T-helper 1 cell treated with Interleukin-12 subunit alpha and Interleukin-12 subunit beta and Interleukin-4 antibody, amounts not matched to agents 30 ng/mL and 1 ng/mL, for 36 hours (primary cell): ENCODE data around the gene POM121C. TPM values are rescaled to one million over a fixed set of nuclear protein-coding genes. Genes with fewer than 3 reads are reported as not detected.
"Not testable (repeated sequence)": the region's sequence is repeated elsewhere in the genome, so short reads cannot be mapped to it uniquely, and the experiment has no call there.

Experiments used
- intact Hi-C: fragments of 100-400 bp; cut with micrococcal nuclease; formaldehyde crosslinking; loops from one replicate; pipeline ENCODE4 v1.15.1; 2024
- total RNA-seq: library from RNA; stranded (reverse); gene quantifications from 2 replicates; pipeline ENCODE4 v1.2.3, GENCODE V29; 2022

The POM121C gene
- total RNA-seq, 1 donor from 2014 or later, result 79.5 TPM

GRCh38 chr7:75439000-75439399, 47.1 kb downstream of the POM121C start:
- intact Hi-C loops, result not testable (repeated sequence)

- intact Hi-C loops, result not testable (repeated sequence)
Observed at GRCh38 chr7:75423481-75423880, 62.6 kb downstream of the POM121C start.

GRCh38 chr7:75421798-75422710, 64.0 kb downstream of the POM121C start:
- intact Hi-C loops, result not testable (repeated sequence)

DNA sequence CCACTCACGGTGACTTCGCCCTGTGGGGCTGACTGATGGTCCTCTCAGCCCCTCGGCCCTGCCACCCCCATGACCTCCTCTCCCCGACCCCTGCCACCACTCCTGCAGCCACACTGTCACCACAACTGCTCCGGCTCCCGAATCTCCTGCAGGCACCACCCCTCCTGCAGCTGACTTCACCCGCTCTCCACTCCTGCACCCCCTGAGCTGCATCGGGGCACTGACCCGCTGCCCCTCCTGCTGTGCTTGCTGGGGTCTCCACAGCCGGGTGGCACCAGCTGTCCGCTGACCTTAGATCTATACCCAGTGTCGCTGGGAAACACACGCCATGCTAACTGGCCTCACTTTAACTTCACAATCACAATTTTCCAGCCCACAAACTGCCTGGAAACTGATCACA, 65.9 kb downstream of the POM121C start:
- intact Hi-C loops, result not testable (repeated sequence)

GRCh38 chr7:75419693-75420092, 66.4 kb downstream of the POM121C start:
- intact Hi-C loops, result not testable (repeated sequence)

DNA sequence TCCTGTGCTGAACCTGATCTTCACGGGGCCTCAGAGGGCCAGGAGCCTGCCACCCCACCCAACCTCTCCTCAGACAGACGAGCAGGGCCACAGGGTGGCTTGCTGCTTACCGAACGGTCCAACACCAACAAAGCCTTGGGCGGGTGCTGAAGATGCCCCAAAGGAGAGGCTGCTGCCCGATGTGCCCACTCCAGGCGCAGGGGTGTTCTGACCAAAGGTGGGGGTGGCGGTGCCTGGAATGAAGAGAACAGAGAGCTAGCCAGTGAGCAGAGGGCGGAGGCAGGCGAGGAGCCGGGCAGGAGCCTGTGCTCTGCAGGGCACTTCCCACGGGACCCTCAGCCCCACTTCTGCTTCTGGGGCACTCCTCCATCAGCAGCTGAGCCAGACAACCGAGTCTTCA, 66.9 kb downstream of the POM121C start:
- intact Hi-C loops, result not testable (repeated sequence)

GRCh38 chr7:75418292-75418858, 67.7 kb downstream of the POM121C start:
- intact Hi-C loops, result not testable (repeated sequence)

GRCh38 chr7:75416787-75417186, 69.3 kb downstream of the POM121C start:
- intact Hi-C loops, result not testable (repeated sequence)

- intact Hi-C loops, result not testable (repeated sequence)
Observed at GRCh38 chr7:75415829-75416373, 70.2 kb downstream of the POM121C start.

- intact Hi-C loops, result not testable (repeated sequence)
Observed at GRCh38 chr7:75415428-75415817, 70.7 kb downstream of the POM121C start.

DNA sequence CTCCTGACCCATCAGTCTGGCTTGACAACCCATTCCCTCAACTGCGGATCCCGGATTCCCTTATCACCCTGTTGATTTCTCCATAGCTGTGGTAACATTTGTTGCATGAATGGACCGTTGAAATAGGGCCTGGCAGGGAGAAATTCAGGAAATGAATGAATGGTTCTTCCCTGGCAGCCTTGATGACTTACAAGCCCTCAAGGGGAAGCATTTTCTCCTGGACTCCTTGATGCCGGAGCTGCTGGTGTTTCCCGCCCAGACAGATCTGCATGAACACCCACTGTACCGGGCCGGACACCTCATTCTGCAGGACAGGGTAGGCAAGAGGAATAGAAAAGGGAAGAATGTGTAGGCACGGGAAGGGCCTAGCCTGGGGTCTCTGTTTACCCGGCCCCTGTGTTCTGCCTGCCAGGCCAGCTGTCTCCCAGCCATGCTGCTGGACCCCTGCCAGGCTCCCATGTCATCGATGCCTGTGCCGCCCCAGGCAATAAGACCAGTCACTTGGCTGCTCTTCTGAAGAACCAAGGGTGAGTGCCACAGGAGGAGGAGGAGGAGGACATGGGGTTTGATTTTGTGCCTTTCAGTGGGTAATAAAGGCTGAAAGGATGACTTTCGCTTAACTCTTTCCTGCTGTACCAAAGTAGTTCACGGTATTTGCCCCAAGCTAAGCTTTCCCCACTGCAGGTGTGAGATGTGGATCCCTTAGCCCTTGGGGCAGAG, 71.2 kb downstream of the POM121C start:
- intact Hi-C loops, result not testable (repeated sequence)

DNA sequence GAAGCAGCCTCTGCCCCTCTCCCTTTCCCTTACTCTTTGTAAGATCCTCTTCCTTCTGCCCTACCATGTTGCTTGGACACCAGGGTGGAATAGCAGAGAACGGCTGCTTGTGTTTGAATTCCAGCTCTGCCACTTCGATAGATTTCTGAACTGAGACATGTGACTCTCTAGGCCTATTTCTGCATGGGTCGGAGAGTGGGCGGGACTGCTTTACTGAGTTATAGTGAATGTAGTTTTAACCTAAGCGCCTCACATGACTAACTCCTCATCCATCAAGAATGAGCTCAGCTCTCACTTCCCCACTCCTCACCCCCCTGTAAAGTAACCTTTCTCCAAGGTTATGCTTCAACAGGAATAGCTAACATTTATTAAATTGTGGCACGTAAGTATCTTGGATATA, 71.9 kb downstream of the POM121C start:
- intact Hi-C loops, result not testable (repeated sequence)

DNA sequence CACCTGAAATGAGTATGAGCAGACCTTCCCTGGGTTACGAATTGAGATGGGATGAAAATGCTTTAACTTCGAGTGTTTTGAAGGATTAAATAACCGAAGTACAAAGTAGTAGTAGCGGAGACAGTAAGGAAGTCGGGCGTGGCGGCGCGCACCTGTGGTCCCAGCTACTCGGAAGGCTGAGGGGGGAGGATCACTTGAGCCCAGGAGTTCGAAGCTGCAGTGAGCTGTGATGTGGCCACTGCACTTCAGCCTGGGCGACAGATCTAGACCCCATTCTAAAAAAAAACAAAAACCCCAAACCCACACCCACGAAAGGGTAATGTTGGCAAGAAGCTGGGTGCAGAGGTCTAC, 75.3 kb downstream of the POM121C start:
- intact Hi-C loops, result not testable (repeated sequence)

DNA sequence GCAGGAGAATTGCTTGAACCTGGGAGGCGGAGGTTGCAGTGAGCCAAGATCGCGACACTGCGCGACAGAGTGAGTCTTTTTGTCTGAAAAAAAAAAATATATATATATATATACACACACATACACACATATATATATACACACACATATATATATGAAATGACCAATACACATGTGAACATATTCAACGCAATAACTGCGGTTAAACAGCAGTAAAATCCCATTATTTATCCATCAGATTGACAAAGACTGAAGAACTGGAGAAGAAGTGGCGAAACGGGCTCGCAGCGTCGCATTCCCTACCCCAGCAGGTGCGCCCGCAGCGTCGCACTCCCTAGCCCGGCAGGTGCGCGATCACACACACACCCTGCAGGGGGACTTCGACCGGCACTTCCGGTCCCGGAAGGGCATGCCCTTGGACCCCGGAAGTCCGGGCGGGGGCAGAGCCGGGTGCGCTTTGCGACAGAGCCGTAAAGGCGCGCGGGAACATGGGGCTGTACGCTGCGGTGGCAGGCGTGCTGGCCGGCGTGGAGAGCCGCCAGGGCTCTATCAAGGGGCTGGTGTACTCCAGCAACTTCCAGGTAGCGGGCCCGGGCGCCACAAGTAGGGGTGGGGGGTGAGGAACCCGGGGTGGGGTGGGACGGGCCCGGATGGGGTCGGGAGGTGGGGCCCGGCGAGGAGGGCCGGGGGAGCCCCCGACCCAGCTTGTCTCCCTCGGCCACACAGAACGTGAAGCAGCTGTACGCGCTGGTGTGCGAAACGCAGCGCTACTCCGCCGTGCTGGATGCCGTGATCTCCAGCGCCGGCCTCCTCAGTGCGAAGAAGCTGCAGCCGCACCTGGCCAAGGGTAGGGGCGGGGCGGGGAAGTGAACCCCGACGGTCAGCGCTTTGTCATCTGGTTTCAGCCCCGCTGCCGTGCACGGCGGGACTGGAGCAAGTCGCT, 75.9 kb downstream of the POM121C start:
- intact Hi-C loops, result not testable (repeated sequence)

DNA sequence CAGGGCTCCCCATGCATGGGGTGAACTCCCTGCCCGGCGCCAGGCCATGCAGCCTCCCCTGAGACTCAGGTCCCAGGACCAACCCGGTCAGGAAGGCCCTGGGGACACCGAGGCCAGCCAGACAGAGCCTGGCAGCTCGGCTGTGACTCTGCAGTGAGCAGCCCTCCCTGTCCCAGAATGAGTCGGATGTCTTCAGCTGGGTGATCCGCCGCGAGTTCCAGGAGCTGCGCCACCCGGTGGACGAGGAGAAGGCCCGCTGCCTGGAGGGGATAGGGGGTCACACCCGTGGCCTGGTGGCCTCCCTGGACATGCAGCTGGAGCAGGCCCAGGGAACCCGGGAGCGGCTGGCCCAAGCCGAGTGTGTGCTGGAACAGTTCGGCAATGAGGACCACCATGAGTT, 81.4 kb downstream of the POM121C start:
- intact Hi-C loops, result not testable (repeated sequence)

DNA sequence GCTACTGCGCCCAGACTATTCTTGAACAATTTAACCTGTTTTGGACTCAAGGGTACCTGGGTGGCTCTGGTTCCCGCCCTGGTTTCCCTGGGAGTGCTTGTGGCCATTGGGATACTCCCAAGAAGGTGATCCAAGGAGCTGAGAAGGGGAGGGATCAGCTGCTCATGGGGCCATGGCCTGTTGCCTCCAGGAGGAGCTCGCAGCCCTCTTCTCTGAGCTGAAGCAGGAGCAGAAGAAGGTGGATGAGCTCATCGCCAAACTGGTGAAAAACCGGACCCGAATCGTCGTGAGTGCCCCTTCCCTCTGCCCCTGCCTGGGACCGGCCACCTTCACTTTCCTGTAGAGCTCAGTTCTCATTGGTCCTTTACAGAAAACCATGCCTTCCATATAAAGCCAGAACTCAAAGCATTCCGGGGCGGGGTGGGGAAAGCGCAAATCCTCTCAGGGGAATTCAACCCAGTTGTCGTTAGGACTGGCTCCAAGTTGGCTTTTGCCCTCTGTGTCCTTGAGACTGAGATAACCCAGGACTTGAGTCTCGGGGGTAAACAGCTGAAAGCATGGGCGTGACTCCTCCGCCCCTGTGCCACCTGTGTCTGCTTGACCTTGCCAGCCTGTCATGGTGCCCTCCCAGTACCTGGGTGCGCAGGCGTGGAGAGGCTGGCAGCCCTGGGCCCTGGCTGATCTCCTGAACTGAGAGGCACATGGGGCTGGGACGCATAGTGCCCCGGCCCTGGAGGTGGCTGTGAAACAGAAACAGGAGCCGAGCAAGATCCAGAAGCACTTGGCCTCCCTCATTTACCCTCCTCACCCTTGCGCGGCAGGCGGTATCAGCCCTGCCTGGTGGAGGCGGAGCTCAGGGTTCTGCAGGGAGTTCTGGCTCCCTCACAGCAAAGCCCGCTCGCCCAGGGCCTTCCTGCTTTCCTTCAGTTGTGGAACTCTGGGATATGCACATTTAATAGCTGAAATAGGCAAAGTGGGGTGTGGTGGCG, 82.3 kb downstream of the POM121C start:
- intact Hi-C loops, result not testable (repeated sequence)

- intact Hi-C loops, result not testable (repeated sequence)
Observed at GRCh38 chr7:75400575-75400974, 85.5 kb downstream of the POM121C start.

GRCh38 chr7:75398771-75399700, 87.1 kb downstream of the POM121C start:
- intact Hi-C loops, result not testable (repeated sequence)
